ENCODE results near the gene CHORDC1. TPM values are rescaled to one million over a fixed set of nuclear protein-coding genes. Genes with fewer than 3 reads are reported as not detected.
A peak's percentile ranks its signal among the peaks of the same experiment; 100 is the strongest.

The CHORDC1 gene
- total and polyA plus RNA-seq, 10 of the 15 experiments (the other 5 are each of a cell fraction or from before 2014, with no cell fraction given): 32.6 to 108 (median 54.3) TPM

- TF ChIP-seq ATF3 (IDR thresholded peaks at IDR 0.05; ENCODE audit: borderline replicate concordance, extremely low read depth, low read depth, low read length) (no peak), NR2C2 (IDR thresholded peaks at IDR 0.05; ENCODE audit: borderline replicate concordance, control insufficient read depth, insufficient read length, low read depth) (no peak), EZH2 (IDR thresholded peaks at IDR 0.05; ENCODE audit: borderline replicate concordance, control insufficient read depth, low read depth, low read length) (no peak)
Measured at GRCh38 chr11:90251599-90251998, 28.8 kb upstream of the CHORDC1 start (continued).

- Histone ChIP-seq H4K20me1 (ENCODE audit: control insufficient read depth, insufficient read depth) (no peaks in the 10 kb centered on the region), H3K4me1 (ENCODE audit: control insufficient read depth, insufficient read depth, low read length) (no peaks in the 10 kb centered on the region), H3K27ac (ENCODE audit: control insufficient read depth, insufficient read depth) (no peak overlapping the region), H3K79me2 (ENCODE audit: control insufficient read depth, insufficient read depth, low read length) (no peaks in the 10 kb centered on the region), H3K27me3 (replicated peaks in 1 of 2; ENCODE audit: control insufficient read depth in 2 of 2, insufficient read depth in 2 of 2, low read length in 1 of 2) (no peaks in the 10 kb centered on the region), H3K9ac (ENCODE audit: control insufficient read depth, insufficient read depth, low read length) (no peak overlapping the region), H3K36me3 (ENCODE audit: control insufficient read depth in 2 of 2, insufficient read depth in 2 of 2, low read length in 1 of 2) (no peaks in the 10 kb centered on the region), H3K9me3 (replicated peaks; ENCODE audit: control insufficient read depth, insufficient read depth, low read length) (no peaks in the 10 kb centered on the region; the same call in 2 of the 3 replicates), H3K4me3 (no peak overlapping the region), H3K4me2 (ENCODE audit: control insufficient read depth, insufficient read depth) (no peak overlapping the region), H2AFZ (ENCODE audit: control insufficient read depth, low read depth, low read length) (peak overlapping the region; percentile 9; the same call in 1 of the 2 replicates)
- ChIA-PET SMC1A (ENCODE audit: uncharacterized antibody, unreplicated experiment) (interaction anchor here (1.0 to 1.4 kb wide), 4 partner anchors 10 to 224 kb away, joined by 3 to 6 read pairs (median 4); no protein-coding TSS in a partner anchor), POLR2A (no interaction called here), CTCF (interaction anchor here (0.6 to 2.1 kb wide), 8 partner anchors 8 to 833 kb away, joined by 3 to 6 read pairs (median 4); no protein-coding TSS in a partner anchor), RAD21 (ENCODE audit: unreplicated experiment) (interaction anchor here (0.7 to 0.9 kb wide), 2 partner anchors 38 to 46 kb away, joined by 3 read pairs; no protein-coding TSS in a partner anchor)
- BruUV-seq (replicated peaks): no TSS peak
- FAIRE-seq (peak; percentile 61), ATAC-seq (peak; percentile 78), DNase-seq (ENCODE audit: low read depth, low spot score) (no peak)
- intact Hi-C loops (cut with micrococcal nuclease; ENCODE audit: unreplicated experiment) (loop anchor here (5.0 kb wide), 1 partner anchor 206 kb away; no protein-coding TSS in a partner anchor), in situ Hi-C loops (cut with MboI) (no loop called here)
- peak; percentile 58 for TF ChIP-seq RAD51 (IDR thresholded peaks at IDR 0.05)
- TF ChIP-seq GABPA (IDR thresholded peaks at IDR 0.05; ENCODE audit: low read depth): 0 out of 2 replicates have a peak, but pooled peaks have one; percentile 50
- no peak for TF ChIP-seq ZBTB11 (CRISPR knock-in tag; IDR thresholded peaks at IDR 0.05)
- TF ChIP-seq CHD2 (IDR thresholded peaks at IDR 0.05; ENCODE audit: borderline replicate concordance, low read depth, low read length): peak; percentile 78
- TF ChIP-seq EZH2 (IDR thresholded peaks at IDR 0.05; ENCODE audit: borderline replicate concordance, control insufficient read depth, low read depth, low read length): no peak
- WGBS (ENCODE audit: insufficient coverage, insufficient replicate concordance, low lambda C conversion rate, missing lambda C conversion rate): 23% methylated on average over 8 of the region's 8 CpGs
Measured at GRCh38 chr11:90250970-90251369, 28.1 kb upstream of the CHORDC1 start.

All from GM12878 (cell line).